CD4-positive, alpha-beta T cell treated with Interleukin-4 for 1 hour (primary cell): ENCODE data around the gene DOK1.

Source experiments
- DNase-seq, 2 donors: peaks; one replicate each; pipeline ENCODE4 v3.0.0-alpha.2; 2020 to 2022

DOK1 gene

GRCh38 chr2:74603282-74604000 is 48.9 kb downstream of the DOK1 start:
- no peak for DNase-seq

- DNase-seq: no peak
These were observed 52.4 kb downstream of the DOK1 start for GRCh38 chr2:74606927-74607326.
